NCI-H1436 (cell line): ENCODE data around the gene GALNT15.

Source experiments
- DNase-seq: peaks from one replicate; lab custom pipeline; 2025; lab: John Stamatoyannopoulos, UW

Gene GALNT15

GRCh38 chr3:16252988-16253387 is 78.5 kb downstream of the GALNT15 start:
- no peak for DNase-seq

GRCh38 chr3:16253601-16254000 is 79.1 kb downstream of the GALNT15 start:
- no peak for DNase-seq

- DNase-seq: no peak
Measured at GRCh38 chr3:16254916-16255315, 80.4 kb downstream of the GALNT15 start.

GRCh38 chr3:16255326-16255725 is 80.8 kb downstream of the GALNT15 start:
- no peak for DNase-seq

- no peak for DNase-seq
Measured at GRCh38 chr3:16255726-16256125, 81.2 kb downstream of the GALNT15 start.

- no peak for DNase-seq
Measured at GRCh38 chr3:16257309-16257708, 82.8 kb downstream of the GALNT15 start.

GRCh38 chr3:16258177-16258576 is 83.7 kb downstream of the GALNT15 start:
- DNase-seq: no peak

- no peak for DNase-seq
Measured at GRCh38 chr3:16258866-16259265, 84.4 kb downstream of the GALNT15 start.

GRCh38 chr3:16260046-16260445 is 85.6 kb downstream of the GALNT15 start:
- DNase-seq: no peak

GRCh38 chr3:16262174-16262573 is 87.7 kb downstream of the GALNT15 start:
- DNase-seq: no peak

GRCh38 chr3:16264174-16264707 is 89.8 kb downstream of the GALNT15 start:
- DNase-seq: no peak

- DNase-seq: peak; percentile 93
Measured at GRCh38 chr3:16264708-16265454, 90.4 kb downstream of the GALNT15 start, which contains the start of the genes DPH3 and OXNAD1. Gene DPH3, minus strand, starts transcription at chr3:16264943. Its CDS starts 67 bp downstream, at chr3:16264876. Gene OXNAD1, plus strand, starts transcription at chr3:16265212. Its CDS starts 5,741 bp downstream, at chr3:16270953.

GRCh38 chr3:16265455-16265786 is 90.9 kb downstream of the GALNT15 start:
- no peak for DNase-seq

- DNase-seq: no peak
Measured at GRCh38 chr3:16266714-16267113, 92.2 kb downstream of the GALNT15 start.

GRCh38 chr3:16270855-16271254 is 96.4 kb downstream of the GALNT15 start:
- DNase-seq: no peak

GRCh38 chr3:16272588-16272987 is 98.1 kb downstream of the GALNT15 start:
- no peak for DNase-seq

GRCh38 chr3:16273867-16274266 is 99.4 kb downstream of the GALNT15 start:
- DNase-seq: no peak

GRCh38 chr3:16277471-16277870 is 103.0 kb downstream of the GALNT15 start:
- no peak for DNase-seq

GRCh38 chr3:16279010-16279801 is 104.7 kb downstream of the GALNT15 start:
- no peak for DNase-seq

GRCh38 chr3:16280671-16281070 is 106.2 kb downstream of the GALNT15 start:
- no peak for DNase-seq
